ENCODE data around the gene SCD5. TPM values are rescaled to one million over a fixed set of nuclear protein-coding genes. Genes with fewer than 3 reads are reported as not detected.

Gene SCD5
- total and polyA plus RNA-seq, 9 of the 15 experiments (the other 6 are each of a cell fraction or from before 2014, with no cell fraction given) = 0.01 to 0.20 (median 0.03) TPM; not detected in 5

GRCh38 chr4:82594456-82594855, 204.1 kb downstream of the SCD5 start (continued):
- TF ChIP-seq CBX8 (IDR thresholded peaks at IDR 0.05; ENCODE audit: borderline replicate concordance, extremely low read depth, low read depth, low read length, poor library complexity, severe bottlenecking) = no peak
- TF ChIP-seq MNT (conservative IDR thresholded peaks at IDR 0.05) = no peak
- TF ChIP-seq FOXJ2 (tag; IDR thresholded peaks at IDR 0.05) = no peak
- no peak for TF ChIP-seq ZNF184 (CRISPR knock-in tag; IDR thresholded peaks at IDR 0.05)

GRCh38 chr4:82593411-82593810, 205.2 kb downstream of the SCD5 start:
- Histone ChIP-seq H3K9me1 (ENCODE audit: control insufficient read depth, insufficient read depth, low read length) (no peaks in the 10 kb centered on the region), H3K9me3 (replicated peaks; ENCODE audit: control insufficient read depth, insufficient read depth, low read depth, low read length) (no peaks in the 10 kb centered on the region), H3K4me2 (ENCODE audit: insufficient read depth, low read length) (no peak overlapping the region), H3K4me1 (replicated peaks in 1 of 2; ENCODE audit: control insufficient read depth in 2 of 2, insufficient read depth in 2 of 2, low read length in 2 of 2) (no peaks in the 10 kb centered on the region), H3K36me3 (ENCODE audit: control insufficient read depth, insufficient read depth, low read length) (no peaks in the 10 kb centered on the region), H3K27me3 (ENCODE audit: control insufficient read depth in 2 of 2, insufficient read depth in 2 of 2, low read length in 2 of 2) (peaks cover 0 to 5% of the 10 kb centered on the region in 2 experiments; a peak in 1 of 5 replicates), H3K79me2 (ENCODE audit: control insufficient read depth, insufficient read depth, low read length) (no peaks in the 10 kb centered on the region), H3K9ac (ENCODE audit: insufficient read depth in 1 of 2, low read depth in 2 of 2, low read length in 2 of 2) (no peak overlapping the region), H2AFZ (ENCODE audit: low read depth, low read length) (no peak overlapping the region), H3K4me3 (no peak overlapping the region), H4K20me1 (replicated peaks; ENCODE audit: control insufficient read depth, insufficient read depth, low read length) (no peaks in the 10 kb centered on the region), H3K27ac (ENCODE audit: extremely low read depth, low read depth, low read length) (no peak overlapping the region)
- 3% methylated on average over 5 of the region's 5 CpGs for WGBS (ENCODE audit: insufficient coverage, low coverage, missing lambda C conversion rate)
- BruUV-seq (replicated peaks) = no TSS peak
- CTCF ChIA-PET (ENCODE audit: low intra/inter-chr PET ratio) = no interaction called here
- POLR2A ChIA-PET = no interaction called here
- intact Hi-C loops (cut with micrococcal nuclease) (no loop called here), in situ Hi-C loops (cut with MboI) (no loop called here)
- no peak for TF ChIP-seq XRCC3 (IDR thresholded peaks at IDR 0.05)
- FAIRE-seq (no peak), ATAC-seq (no peak), DNase-seq (ENCODE audit: extremely low read depth in 1 of 4, low spot score in 3 of 4) (no peak)
